OCI-LY1 (cell line): ENCODE results near the gene STMN1.

Experiments used
- CTCF ChIP-seq: fragments of 200-600 bp; sonication (generic), shearing (Covaris generic); IDR thresholded peaks from 2 replicates; pipeline ENCODE4 v1.5.1; 2017; ENCODE audit warnings: mild to moderate bottlenecking, antibody characterized with exemption, low read length, moderate library complexity, mixed read lengths
- EZH2 ChIP-seq: fragments of 200-600 bp; sonication (generic), shearing (Covaris generic); IDR thresholded peaks from 2 replicates; pipeline ENCODE4 v1.8.0; 2017; ENCODE audit warnings: borderline replicate concordance, mixed run types, mild to moderate bottlenecking, antibody characterized with exemption, low read length, moderate library complexity, mixed read lengths

DNA sequence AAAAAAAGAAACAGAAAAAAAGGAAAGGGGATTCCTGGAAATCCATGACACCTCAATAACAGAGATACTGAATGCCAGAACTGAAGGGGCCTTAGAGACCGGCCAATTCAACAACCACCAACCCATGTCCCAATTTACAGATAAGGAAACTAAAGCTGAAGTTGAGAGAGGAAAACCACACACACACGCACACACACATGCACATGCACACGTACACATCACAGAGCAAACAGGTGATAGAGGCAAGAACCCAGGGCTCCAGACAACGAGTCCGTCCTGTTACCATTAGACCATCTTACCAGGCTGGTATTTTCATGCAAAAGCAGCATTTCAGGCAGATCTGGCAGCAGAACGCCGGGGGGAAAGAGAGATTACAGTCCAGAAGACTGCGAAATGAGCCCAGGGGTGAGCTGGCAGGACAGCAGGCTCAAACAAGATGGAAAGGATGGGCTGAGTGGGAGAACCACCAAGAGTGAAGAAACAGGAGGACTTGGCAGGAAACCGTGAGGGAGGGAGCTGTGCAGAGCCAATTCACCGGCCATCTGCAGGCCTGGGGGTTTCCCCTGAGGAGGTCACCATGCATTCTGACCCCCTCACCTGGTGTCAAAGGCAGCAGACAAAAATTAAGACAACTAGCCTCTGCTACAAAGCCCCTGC is 48.2 kb upstream of the STMN1 start:
- TF ChIP-seq CTCF (no peak), EZH2 (no peak)
